HCT116 (cell line): ENCODE results near the gene ASIC1. TPM values are rescaled to one million over a fixed set of nuclear protein-coding genes. Genes with fewer than 3 reads are reported as not detected.

Source experiments
- ATAC-seq: fragments of 200-7000 bp; cut with Tn5 transposase; 2 replicates; pipeline ENCODE4 v1.9.1; 2020; ENCODE audit warnings: mild to moderate bottlenecking, moderate library complexity
- BruUV-seq: library from RNA; stranded (reverse); fragments of 400-500 nt; replicated peaks from 2 replicates; lab custom pipeline; 2021; lab: Mats Ljungman, UMichigan
- CTCF ChIA-PET: fragments of 300-600 bp; sonication (Branson Sonifier 250); formaldehyde crosslinking; loops from one replicate; lab custom pipeline; 2021; ENCODE audit warnings: antibody characterized with exemption; lab: Charles Lee
- POLR2A ChIA-PET: fragments of 300-600, 350-600 bp; sonication (Branson Sonifier 250); formaldehyde crosslinking; loops from one replicate; lab custom pipeline; 2021; ENCODE audit warnings: antibody characterized with exemption; lab: Charles Lee
- RAD21 ChIA-PET, 2 experiments: fragments of 300-600 bp; sonication (Branson Sonifier 250); formaldehyde crosslinking; loops; one replicate each; lab custom pipeline; 2023; ENCODE audit warnings: low total read pairs in 2 of 2; ENCODE audit not compliant: uncharacterized antibody in 2 of 2, unreplicated experiment in 2 of 2, low non-redundant PET in 1 of 2; lab: Charles Lee
- DNase-seq: peaks from one replicate; pipeline ENCODE4 v3.0.0-alpha.2; 2010; ENCODE audit warnings: low read depth, low spot score
- H2AFZ ChIP-seq: fragments of 200-600 bp; shearing (Covaris generic), sonication (generic); 2 replicates; pipeline ENCODE4 v1.6.1; 2017; ENCODE audit warnings: low read depth, mixed run types, mixed read lengths, antibody characterized with exemption, low read length; ENCODE audit not compliant: poor library complexity, severe bottlenecking
- H3K27ac ChIP-seq: 2 replicates; pipeline ENCODE4 v1.5.1; 2012; ENCODE audit warnings: low read depth, low read length
- H3K27me3 ChIP-seq: fragments of 200-600 bp; sonication (generic); 2 replicates; pipeline ENCODE4 v1.6.1; 2016; ENCODE audit warnings: mixed run types, low read length, mixed read lengths; ENCODE audit not compliant: insufficient read depth
- H3K36me3 ChIP-seq, 2 experiments: fragments of 200-500 bp in 1 of 2; fragments of 200-600 bp in 1 of 2; sonication (Bioruptor generic) in 1 of 2; sonication (generic) in 1 of 2; 2 replicates each; pipeline versions ENCODE4 v1.5.1 to v1.6.1; 2014 to 2016; ENCODE audit warnings: low read length in 2 of 2, inconsistent platforms in 1 of 2, mixed read lengths in 1 of 2, mixed run types in 1 of 2; ENCODE audit not compliant: insufficient read depth in 2 of 2, control insufficient read depth in 1 of 2
- H3K4me1 ChIP-seq, 2 experiments: fragments of 200-600 bp in 1 of 2; sonication (generic) in 1 of 2; 2 replicates each; pipeline versions ENCODE4 v1.5.1 to v1.6.1; 2012 to 2017; ENCODE audit warnings: low read length in 2 of 2, inconsistent platforms in 1 of 2, mild to moderate bottlenecking in 1 of 2, mixed read lengths in 1 of 2, mixed run types in 1 of 2, moderate library complexity in 1 of 2; ENCODE audit not compliant: insufficient read depth in 2 of 2, control insufficient read depth in 1 of 2
- H3K4me2 ChIP-seq: fragments of 200-600 bp; sonication (generic); 2 replicates; pipeline ENCODE4 v1.6.1; 2017; ENCODE audit warnings: mixed run types, low read length, mixed read lengths
- H3K4me3 ChIP-seq, 2 experiments: fragments of 200-600 bp in 1 of 2; sonication (generic) in 1 of 2; replicated peaks in 1 of 2; 2 replicates each; pipeline ENCODE4 v1.5.1; 2011 to 2016; ENCODE audit warnings: low read length in 2 of 2, control low read depth in 1 of 2, low read depth in 1 of 2, mild to moderate bottlenecking in 1 of 2, mixed read lengths in 1 of 2, mixed run types in 1 of 2
- H3K79me2 ChIP-seq: fragments of 200-600 bp; sonication (generic); 2 replicates; pipeline ENCODE4 v1.6.1; 2017; ENCODE audit warnings: mild to moderate bottlenecking, mixed run types, low read length, moderate library complexity, mixed read lengths; ENCODE audit not compliant: insufficient read depth
- H3K9ac ChIP-seq: fragments of 200-600 bp; sonication (generic); 2 replicates; pipeline ENCODE4 v1.6.1; 2016; ENCODE audit warnings: low read length, mixed read lengths
- H3K9me2 ChIP-seq: fragments of 200-600 bp; sonication (generic), shearing (Covaris generic); 2 replicates; pipeline ENCODE4 v1.6.1; 2017; ENCODE audit warnings: mixed run types, mild to moderate bottlenecking, moderate library complexity; ENCODE audit not compliant: insufficient read depth
- H3K9me3 ChIP-seq, 2 experiments: fragments of 200-500 bp in 1 of 2; fragments of 200-600 bp in 1 of 2; sonication (Bioruptor generic) in 1 of 2; sonication (generic) in 1 of 2; 2 replicates each; pipeline ENCODE4 v1.6.1; 2014 to 2017; ENCODE audit warnings: low read length in 2 of 2, mixed read lengths in 2 of 2, inconsistent platforms in 1 of 2, low read depth in 1 of 2, mild to moderate bottlenecking in 1 of 2, mixed run types in 1 of 2, moderate library complexity in 1 of 2; ENCODE audit not compliant: control insufficient read depth in 1 of 2, insufficient read depth in 1 of 2
- H4K20me1 ChIP-seq: fragments of 200-600 bp; sonication (generic), shearing (Covaris generic); 2 replicates; pipeline ENCODE4 v1.6.1; 2017; ENCODE audit warnings: mixed run types, mild to moderate bottlenecking, moderate library complexity; ENCODE audit not compliant: insufficient read depth
- ATF3 ChIP-seq: IDR thresholded peaks from 2 replicates; pipeline ENCODE4 v1.6.1; 2012
- CEBPB ChIP-seq: IDR thresholded peaks from 2 replicates; pipeline ENCODE4 v1.6.1; 2012; ENCODE audit warnings: low read depth
- EGR1 ChIP-seq: IDR thresholded peaks from 2 replicates; pipeline ENCODE4 v1.6.1; 2012; ENCODE audit warnings: low read depth
- EZH2phosphoT487 ChIP-seq: fragments of 200-600 bp; IDR thresholded peaks from 2 replicates; pipeline ENCODE4 v1.6.1; 2018; ENCODE audit warnings: antibody characterized with exemption, borderline replicate concordance
- FOSL1 ChIP-seq: IDR thresholded peaks from 2 replicates; pipeline ENCODE4 v1.6.1; 2012; ENCODE audit warnings: low read depth
- JUND ChIP-seq: IDR thresholded peaks from 2 replicates; pipeline ENCODE4 v1.6.1; 2012
- MAX ChIP-seq: IDR thresholded peaks from 2 replicates; pipeline ENCODE4 v1.6.1; 2012
- SIN3A ChIP-seq: IDR thresholded peaks from 2 replicates; pipeline ENCODE4 v1.6.1; 2012; ENCODE audit warnings: low read depth
- SRF ChIP-seq: IDR thresholded peaks from 2 replicates; pipeline ENCODE4 v1.6.1; 2012; ENCODE audit warnings: low read depth
- TCF7L2 ChIP-seq: IDR thresholded peaks from 2 replicates; pipeline ENCODE4 v1.7.0; 2011; ENCODE audit warnings: borderline replicate concordance, inconsistent platforms; ENCODE audit not compliant: insufficient read depth, insufficient read length; ENCODE audit errors: extremely low read depth
- ZNF274 ChIP-seq: fragments of 200-500 bp; sonication (Bioruptor generic); IDR thresholded peaks from 2 replicates; pipeline ENCODE4 v1.6.1; 2014; ENCODE audit warnings: mild to moderate bottlenecking, low read depth, low read length, inconsistent platforms
- intact Hi-C: fragments of 100-400 bp; cut with micrococcal nuclease; formaldehyde crosslinking; loops from 2 replicates; pipeline ENCODE4 v1.10.0; 2022
- total RNA-seq: library from RNA; stranded (reverse); gene quantifications from one replicate; pipeline ENCODE4 v1.2.1, GENCODE V29; 2021; ENCODE audit not compliant: unreplicated experiment
- TF ChIP-seq, protein P1 (sequence below): IDR thresholded peaks from 2 replicates; pipeline ENCODE4 v1.6.1; 2012; ENCODE audit warnings: low read depth
- TF ChIP-seq, protein P2 (sequence below), 3 experiments: fragments of 200-600 bp in 1 of 3; sonication (generic) in 1 of 3; IDR thresholded peaks in 2 of 3; conservative IDR thresholded peaks in 1 of 3; 2 replicates each; pipeline ENCODE4 v1.5.1; 2012 to 2017; ENCODE audit warnings: low read depth in 2 of 3, low read length in 2 of 3, antibody characterized with exemption in 1 of 3, borderline replicate concordance in 1 of 3, control low read depth in 1 of 3, mild to moderate bottlenecking in 1 of 3, mixed read lengths in 1 of 3, mixed run types in 1 of 3, moderate library complexity in 1 of 3; ENCODE audit not compliant: insufficient read depth in 1 of 3

ASIC1 gene
- total RNA-seq, 1 experiment from 2014 or later: 28.9 TPM

GRCh38 chr12:50090391-50090790, 33.0 kb downstream of the ASIC1 start:
- peaks cover 49 to 67% of the 10 kb centered on the region in 2 experiments for H3K36me3 ChIP-seq
- RAD21 ChIA-PET: no interaction called here
- H3K4me3 ChIP-seq: no peak overlapping the region
- H3K27me3 ChIP-seq: no peaks in the 10 kb centered on the region
- POLR2A ChIA-PET: no interaction called here
- BruUV-seq: no TSS peak
- TF ChIP-seq JUND (no peak), EGR1 (no peak), ATF3 (no peak), CEBPB (no peak), SIN3A (no peak), ZNF274 (no peak), FOSL1 (no peak), TCF7L2 (no peak), EZH2phosphoT487 (no peak), MAX (no peak), SRF (no peak)
- TF ChIP-seq, protein P1, sequence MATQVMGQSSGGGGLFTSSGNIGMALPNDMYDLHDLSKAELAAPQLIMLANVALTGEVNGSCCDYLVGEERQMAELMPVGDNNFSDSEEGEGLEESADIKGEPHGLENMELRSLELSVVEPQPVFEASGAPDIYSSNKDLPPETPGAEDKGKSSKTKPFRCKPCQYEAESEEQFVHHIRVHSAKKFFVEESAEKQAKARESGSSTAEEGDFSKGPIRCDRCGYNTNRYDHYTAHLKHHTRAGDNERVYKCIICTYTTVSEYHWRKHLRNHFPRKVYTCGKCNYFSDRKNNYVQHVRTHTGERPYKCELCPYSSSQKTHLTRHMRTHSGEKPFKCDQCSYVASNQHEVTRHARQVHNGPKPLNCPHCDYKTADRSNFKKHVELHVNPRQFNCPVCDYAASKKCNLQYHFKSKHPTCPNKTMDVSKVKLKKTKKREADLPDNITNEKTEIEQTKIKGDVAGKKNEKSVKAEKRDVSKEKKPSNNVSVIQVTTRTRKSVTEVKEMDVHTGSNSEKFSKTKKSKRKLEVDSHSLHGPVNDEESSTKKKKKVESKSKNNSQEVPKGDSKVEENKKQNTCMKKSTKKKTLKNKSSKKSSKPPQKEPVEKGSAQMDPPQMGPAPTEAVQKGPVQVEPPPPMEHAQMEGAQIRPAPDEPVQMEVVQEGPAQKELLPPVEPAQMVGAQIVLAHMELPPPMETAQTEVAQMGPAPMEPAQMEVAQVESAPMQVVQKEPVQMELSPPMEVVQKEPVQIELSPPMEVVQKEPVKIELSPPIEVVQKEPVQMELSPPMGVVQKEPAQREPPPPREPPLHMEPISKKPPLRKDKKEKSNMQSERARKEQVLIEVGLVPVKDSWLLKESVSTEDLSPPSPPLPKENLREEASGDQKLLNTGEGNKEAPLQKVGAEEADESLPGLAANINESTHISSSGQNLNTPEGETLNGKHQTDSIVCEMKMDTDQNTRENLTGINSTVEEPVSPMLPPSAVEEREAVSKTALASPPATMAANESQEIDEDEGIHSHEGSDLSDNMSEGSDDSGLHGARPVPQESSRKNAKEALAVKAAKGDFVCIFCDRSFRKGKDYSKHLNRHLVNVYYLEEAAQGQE: no peak
- TF ChIP-seq, protein P2, sequence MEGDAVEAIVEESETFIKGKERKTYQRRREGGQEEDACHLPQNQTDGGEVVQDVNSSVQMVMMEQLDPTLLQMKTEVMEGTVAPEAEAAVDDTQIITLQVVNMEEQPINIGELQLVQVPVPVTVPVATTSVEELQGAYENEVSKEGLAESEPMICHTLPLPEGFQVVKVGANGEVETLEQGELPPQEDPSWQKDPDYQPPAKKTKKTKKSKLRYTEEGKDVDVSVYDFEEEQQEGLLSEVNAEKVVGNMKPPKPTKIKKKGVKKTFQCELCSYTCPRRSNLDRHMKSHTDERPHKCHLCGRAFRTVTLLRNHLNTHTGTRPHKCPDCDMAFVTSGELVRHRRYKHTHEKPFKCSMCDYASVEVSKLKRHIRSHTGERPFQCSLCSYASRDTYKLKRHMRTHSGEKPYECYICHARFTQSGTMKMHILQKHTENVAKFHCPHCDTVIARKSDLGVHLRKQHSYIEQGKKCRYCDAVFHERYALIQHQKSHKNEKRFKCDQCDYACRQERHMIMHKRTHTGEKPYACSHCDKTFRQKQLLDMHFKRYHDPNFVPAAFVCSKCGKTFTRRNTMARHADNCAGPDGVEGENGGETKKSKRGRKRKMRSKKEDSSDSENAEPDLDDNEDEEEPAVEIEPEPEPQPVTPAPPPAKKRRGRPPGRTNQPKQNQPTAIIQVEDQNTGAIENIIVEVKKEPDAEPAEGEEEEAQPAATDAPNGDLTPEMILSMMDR (IDR thresholded peaks at IDR 0.05 in 2 of 3, conservative IDR thresholded peaks at IDR 0.05 in 1 of 3; ENCODE audit: borderline replicate concordance in 1 of 3, insufficient read depth in 1 of 3, low read depth in 2 of 3, low read length in 2 of 3): no peak
- intact Hi-C loops: no loop called here
- H3K79me2 ChIP-seq: peaks cover 10% of the 10 kb centered on the region
- H2AFZ ChIP-seq: no peak overlapping the region
- H3K9me2 ChIP-seq: no peaks in the 10 kb centered on the region
- H3K4me1 ChIP-seq: peaks cover 0 to 7% of the 10 kb centered on the region in 2 experiments; a peak in 1 of 4 replicates
- H3K4me2 ChIP-seq: no peak overlapping the region
- H3K9ac ChIP-seq: no peak overlapping the region
- no peaks in the 10 kb centered on the region for H3K9me3 ChIP-seq
- CTCF ChIA-PET: interaction anchor here (1.3 kb wide), 1 partner anchor 224 kb away, joined by 3 read pairs; no protein-coding TSS in a partner anchor
- DNase-seq (no peak), ATAC-seq (no peak)
- no peak overlapping the region for H3K27ac ChIP-seq
- peaks cover 4% of the 10 kb centered on the region for H4K20me1 ChIP-seq
